ENCODE results near the gene MRPL53. TPM values are rescaled to one million over a fixed set of nuclear protein-coding genes. Genes with fewer than 3 reads are reported as not detected.
A peak's percentile ranks its signal among the peaks of the same experiment; 100 is the strongest.

MRPL53 gene
- 10 to 100 TPM in 11 of 12 donors, not detected in 1; 40.9 to 97.0 (median 56.2) TPM for polyA plus RNA-seq (ENCODE audit: insufficient read length in 12 of 12)
- long read RNA-seq, donor 1, transcript MRPL53-201 (3 exons, 1,162 nt), result major isoform, 49 of 54 reads
- long read RNA-seq, donor 1, partial matches to known transcripts, result 0 of 54 reads
- long read RNA-seq, donor 1, other reads (novel, unspliced or antisense), result 0 of 54 reads
- long read RNA-seq, donor 2, transcript MRPL53-201 (3 exons, 1,162 nt), result major isoform, 70 of 77 reads
- long read RNA-seq, donor 2, partial matches to known transcripts, result 0 of 77 reads
- long read RNA-seq, donor 2, other reads (novel, unspliced or antisense), result 0 of 77 reads
- long read RNA-seq, donor 3, transcript MRPL53-201 (3 exons, 1,162 nt), result major isoform, 46 of 52 reads
- long read RNA-seq, donor 3, partial matches to known transcripts, result 0 of 52 reads
- long read RNA-seq, donor 3, other reads (novel, unspliced or antisense), result 0 of 52 reads
- long read RNA-seq, donor 4, transcript MRPL53-201 (3 exons, 1,162 nt), result major isoform, 21 of 23 reads
- long read RNA-seq, donor 4, partial matches to known transcripts, result 0 of 23 reads
- long read RNA-seq, donor 4, other reads (novel, unspliced or antisense), result 0 of 23 reads
- long read RNA-seq, donor 5, transcript MRPL53-201 (3 exons, 1,162 nt), result major isoform, 115 of 119 reads
- long read RNA-seq, donor 5, partial matches to known transcripts, result 0 of 119 reads
- long read RNA-seq, donor 5, other reads (novel, unspliced or antisense), result 0 of 119 reads
- long read RNA-seq, donor 6, transcript MRPL53-201 (3 exons, 1,162 nt), result major isoform, 40 of 41 reads
- long read RNA-seq, donor 6, partial matches to known transcripts, result 0 of 41 reads
- long read RNA-seq, donor 6, other reads (novel, unspliced or antisense), result 0 of 41 reads
- long read RNA-seq, donor 7, transcript MRPL53-201 (3 exons, 1,162 nt), result major isoform, 20 of 24 reads
- long read RNA-seq, donor 7, partial matches to known transcripts, result 0 of 24 reads
- long read RNA-seq, donor 7, other reads (novel, unspliced or antisense), result 0 of 24 reads
- long read RNA-seq, donor 8, transcript MRPL53-201 (3 exons, 1,162 nt), result major isoform, 70 of 75 reads
- long read RNA-seq, donor 8, partial matches to known transcripts, result 0 of 75 reads
- long read RNA-seq, donor 8, other reads (novel, unspliced or antisense), result 0 of 75 reads
- long read RNA-seq, donor 9, transcript MRPL53-201 (3 exons, 1,162 nt), result major isoform, 35 of 36 reads
- long read RNA-seq, donor 9, partial matches to known transcripts, result 0 of 36 reads
- long read RNA-seq, donor 9, other reads (novel, unspliced or antisense), result 0 of 36 reads
- long read RNA-seq, donor 10, transcript MRPL53-201 (3 exons, 1,162 nt), result major isoform, 66 of 79 reads
- long read RNA-seq, donor 10, transcript MRPL53-202 (2 exons, 386 nt), result minor isoform, 6 of 79 reads
- long read RNA-seq, donor 10, partial matches to known transcripts, result 5 of 79 reads
- long read RNA-seq, donor 10, other reads (novel, unspliced or antisense), result 0 of 79 reads
- long read RNA-seq, donor 11, transcript MRPL53-201 (3 exons, 1,162 nt), result major isoform, 61 of 68 reads
- long read RNA-seq, donor 11, transcript MRPL53-202 (2 exons, 386 nt), result minor isoform, 5 of 68 reads
- long read RNA-seq, donor 11, partial matches to known transcripts, result 0 of 68 reads
- long read RNA-seq, donor 11, other reads (novel, unspliced or antisense), result 0 of 68 reads

- DNase-seq, result peak; percentile 97
Measured at GRCh38 chr2:74472086-74472944, at the start of gene MRPL53. Gene MRPL53 (minus strand): TSS chr2:74472680. CDS start chr2:74472660, 20 bp downstream.

DNA sequence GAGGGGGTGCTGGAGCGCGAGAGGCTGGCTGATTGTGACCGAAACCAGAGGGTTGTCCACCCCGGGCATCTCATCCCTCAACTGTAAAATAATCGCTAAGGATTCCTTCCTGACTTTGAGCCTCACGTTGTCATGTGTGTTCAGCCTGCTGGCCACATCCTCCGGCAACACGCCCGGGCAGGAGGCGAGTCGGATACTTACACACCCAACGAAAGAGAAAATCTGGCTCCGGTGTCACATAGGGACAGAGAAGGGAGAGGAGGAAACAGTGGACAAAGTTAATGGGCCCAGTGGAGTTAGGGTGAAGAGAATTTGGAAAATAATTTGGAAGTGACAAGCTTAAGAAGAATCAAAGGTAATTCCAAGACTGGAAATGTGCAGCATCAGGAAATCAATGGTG lies 44.2 kb upstream of the MRPL53 start:
- DNase-seq, result no peak

DNA sequence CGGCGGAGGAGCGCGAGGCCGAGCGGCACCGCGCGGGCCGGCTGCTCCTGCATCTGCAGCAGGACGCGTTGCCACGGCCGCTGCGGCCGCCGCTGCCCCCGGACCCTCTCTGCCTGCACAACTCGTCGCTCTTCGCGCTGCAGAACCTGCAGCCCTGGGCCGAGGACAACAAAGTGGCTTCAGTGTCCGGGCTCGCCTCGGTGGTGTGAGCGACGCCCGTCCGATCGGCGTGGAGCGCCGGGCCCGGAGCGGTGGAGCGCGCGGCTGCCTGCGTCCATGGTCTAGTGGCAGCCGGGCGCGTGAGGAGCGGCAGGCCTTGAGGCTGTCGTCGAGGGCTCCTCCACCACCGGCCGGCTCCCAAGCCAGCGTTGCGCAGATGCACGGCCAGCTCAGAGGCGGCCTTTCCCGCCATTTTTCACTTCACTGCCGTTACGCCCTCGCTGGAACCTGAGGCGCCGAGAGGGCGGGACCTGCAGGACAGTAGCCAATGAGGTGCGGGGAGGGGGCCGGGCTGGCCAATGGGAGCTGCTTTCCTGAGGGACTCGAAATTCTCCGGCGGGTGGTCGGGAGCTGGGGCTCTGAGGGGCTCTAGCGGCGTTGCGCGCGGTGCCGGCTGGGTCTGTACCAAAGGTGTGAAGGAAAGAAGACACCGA lies 43.6 kb upstream of the MRPL53 start:
- DNase-seq, result no peak

DNA sequence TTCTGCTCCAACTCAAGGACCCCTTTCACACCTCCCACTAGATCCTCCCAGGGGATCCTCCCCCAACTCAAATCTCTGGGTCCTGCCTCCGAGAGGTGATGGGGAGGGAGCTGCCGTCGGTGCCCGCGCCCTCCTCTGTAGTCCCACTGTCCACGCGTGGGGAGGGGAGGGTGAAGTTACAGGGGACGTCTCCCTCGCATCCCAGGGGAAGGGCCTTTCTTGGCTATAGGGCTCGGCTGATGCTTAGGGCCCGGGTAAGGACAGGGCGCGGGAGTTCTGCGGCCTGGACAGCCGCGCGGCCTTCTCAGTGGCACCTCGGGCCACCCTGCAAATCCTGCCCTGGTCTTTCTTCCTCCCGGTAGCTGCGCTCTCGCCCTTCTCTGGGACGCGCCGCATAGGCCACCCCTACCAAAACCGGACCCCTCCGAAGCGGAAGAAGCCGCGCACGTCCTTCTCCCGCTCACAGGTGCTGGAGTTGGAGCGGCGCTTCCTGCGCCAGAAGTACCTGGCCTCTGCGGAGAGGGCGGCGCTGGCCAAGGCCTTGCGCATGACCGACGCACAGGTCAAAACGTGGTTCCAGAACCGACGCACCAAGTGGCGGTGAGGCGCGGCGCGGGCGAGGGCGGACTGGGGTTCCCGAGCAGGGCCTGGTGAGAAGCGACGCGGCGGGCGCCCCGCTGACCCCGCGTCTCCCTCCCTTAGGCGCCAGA lies 42.9 kb upstream of the MRPL53 start:
- DNase-seq, result no peak

DNA sequence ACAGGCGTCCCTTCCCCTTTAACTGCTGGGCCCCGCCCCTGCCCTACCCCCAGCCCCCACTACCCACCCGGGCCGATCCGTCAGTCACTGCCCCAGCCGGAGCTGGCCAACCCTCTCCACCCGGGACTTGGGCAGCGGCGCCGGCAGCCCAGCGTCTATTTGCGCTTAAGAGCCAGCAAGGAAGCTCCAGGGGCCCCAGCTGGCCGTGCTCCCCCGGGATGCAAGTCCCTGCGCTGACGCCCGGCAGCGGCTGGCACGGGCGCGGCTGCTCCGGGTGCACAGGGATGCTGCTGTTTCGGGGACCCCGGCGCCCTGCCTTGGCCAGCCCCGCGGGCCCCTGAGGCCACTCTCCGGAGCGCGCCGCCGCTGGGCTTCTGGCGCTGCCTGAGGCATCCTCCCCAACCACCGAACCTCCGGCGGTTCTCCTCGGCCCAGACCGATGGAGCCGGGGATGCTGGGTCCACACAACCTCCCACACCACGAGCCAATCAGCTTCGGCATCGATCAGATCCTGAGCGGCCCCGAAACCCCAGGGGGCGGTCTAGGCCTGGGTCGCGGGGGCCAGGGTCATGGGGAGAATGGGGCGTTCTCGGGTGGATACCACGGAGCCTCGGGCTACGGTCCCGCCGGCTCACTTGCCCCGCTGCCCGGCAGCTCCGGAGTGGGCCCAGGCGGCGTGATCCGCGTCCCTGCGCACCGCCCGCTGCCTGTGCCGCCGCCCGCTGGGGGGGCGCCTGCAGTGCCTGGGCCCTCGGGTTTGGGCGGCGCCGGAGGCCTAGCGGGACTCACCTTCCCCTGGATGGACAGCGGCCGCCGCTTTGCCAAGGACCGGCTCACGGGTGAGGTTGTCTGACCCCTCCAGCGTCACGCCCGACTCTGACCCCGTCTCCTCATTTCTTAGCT lies 42.1 kb upstream of the MRPL53 start, which contains the start of gene TLX2:
TSS of gene TLX2 (plus strand) at position 83 of the 903 bp plus-strand sequence. CDS start at position 440, 357 bp downstream.
- no peak for DNase-seq

DNA sequence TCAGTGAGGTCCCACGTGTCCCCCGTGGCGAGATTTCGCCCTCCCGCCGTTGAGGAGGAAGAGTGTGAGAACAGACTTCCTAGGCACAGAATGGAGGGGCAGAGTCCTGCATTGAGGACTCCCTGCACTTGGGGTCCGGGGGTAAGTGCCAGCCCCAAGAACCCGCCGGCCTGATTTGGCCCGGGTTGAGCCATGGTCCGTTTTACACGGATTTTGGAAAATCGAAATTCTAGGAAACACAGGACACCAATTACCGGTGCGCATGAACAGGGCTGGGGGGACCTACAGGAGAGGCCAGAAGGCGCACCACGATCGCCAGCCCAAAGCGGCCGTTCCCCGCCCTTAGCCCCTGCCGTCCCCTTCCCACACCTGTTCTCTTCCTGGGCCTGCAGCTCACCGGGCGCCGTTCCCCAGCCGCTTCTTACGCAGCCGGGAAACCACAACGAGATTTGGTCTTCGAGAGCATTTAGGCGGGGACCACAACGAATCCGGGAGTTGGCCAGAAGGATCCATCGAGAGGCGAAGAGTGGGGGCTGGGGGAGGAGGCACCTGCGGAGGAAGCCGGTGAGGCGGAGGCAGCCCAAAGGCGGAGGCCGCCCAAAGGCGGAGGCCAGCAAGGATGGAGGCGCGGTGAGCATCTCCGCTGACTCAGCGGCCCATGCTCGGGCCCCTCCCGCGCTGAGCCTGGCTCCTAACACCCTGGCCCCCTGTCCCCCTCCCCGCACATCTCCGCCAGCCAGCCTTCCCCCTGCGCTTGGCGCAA lies 41.3 kb upstream of the MRPL53 start:
- no peak for DNase-seq

GRCh38 chr2:74512744-74513604 lies 40.5 kb upstream of the MRPL53 start:
- DNase-seq, result no peak

GRCh38 chr2:74511104-74511989 lies 38.9 kb upstream of the MRPL53 start:
- DNase-seq, result no peak

GRCh38 chr2:74510272-74510671 lies 37.8 kb upstream of the MRPL53 start:
- no peak for DNase-seq

DNA sequence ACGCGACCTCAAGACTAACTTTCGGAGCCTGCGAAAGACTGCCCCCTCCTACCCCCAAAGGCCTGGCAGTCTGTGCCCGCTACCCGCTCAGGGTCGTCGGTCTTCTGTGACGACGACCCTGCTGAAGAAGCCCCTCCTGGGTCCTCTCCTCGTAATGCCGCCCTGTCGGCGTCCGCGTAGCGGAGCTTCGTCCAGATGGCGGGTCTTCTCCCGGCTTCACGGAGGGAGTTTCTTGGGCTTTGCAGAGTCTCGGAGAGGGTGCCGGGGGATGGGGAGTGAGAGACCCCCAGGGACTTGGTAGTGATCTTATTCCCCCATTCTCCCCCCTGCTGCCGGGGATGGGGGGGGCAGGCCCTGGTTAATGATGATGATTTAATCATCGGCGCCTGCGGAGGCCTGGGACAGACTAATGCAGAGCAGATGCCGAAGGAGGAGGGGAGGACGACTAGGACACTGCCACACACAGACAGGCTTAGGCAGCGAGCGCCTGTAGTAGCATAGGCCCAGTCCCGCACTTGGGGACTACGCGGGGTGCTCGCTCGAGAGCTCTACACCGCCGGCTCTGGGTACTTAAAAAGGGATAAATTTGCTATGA lies 35.5 kb upstream of the MRPL53 start:
- no peak for DNase-seq

DNA sequence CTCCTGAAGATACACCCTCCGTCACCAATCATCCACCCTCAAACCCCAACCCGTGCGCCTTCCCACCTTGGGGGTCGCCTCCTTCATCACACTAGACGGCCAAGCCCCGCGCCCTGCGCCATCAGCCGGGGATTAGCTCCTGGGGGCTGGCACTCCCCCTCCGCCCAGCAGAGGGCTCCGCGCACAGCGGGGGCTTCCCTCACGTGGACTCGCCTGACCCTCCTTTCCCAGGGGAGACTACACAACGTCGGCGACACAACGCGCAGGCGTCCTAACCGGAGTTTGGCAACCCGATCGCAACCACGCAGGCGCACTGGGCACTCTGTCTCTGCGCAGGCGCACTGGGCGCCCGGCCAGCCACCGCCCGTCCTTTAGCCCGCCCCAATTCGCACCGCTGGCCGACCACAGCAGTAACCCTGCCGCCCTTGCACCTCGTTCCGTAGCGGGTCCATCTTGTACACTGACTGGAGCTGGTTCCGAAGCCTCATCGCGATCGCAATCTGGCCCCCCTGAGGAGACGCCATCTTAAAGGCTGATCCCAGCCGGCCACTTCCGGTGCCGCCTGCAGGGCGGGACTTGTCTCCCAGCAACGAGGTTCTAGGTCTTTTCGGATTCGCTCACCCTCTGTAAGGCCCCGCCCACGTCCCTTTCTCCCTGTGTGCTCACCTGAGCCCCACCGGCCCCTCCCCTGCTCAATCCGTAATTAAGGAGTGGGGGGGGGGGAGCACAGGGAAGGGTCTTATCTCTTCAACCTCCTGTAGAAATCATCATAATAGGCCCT lies 34.9 kb upstream of the MRPL53 start, which contains the start of gene PCGF1:
TSS of gene PCGF1 (minus strand) at position 551 of the 781 bp plus-strand sequence. CDS start at position 524, 27 bp downstream.
- peak; percentile 99 for DNase-seq

- no peak for DNase-seq
Measured at GRCh38 chr2:74505448-74506246, 33.2 kb upstream of the MRPL53 start.
